Raji (cell line): ENCODE results near the gene ARHGEF7.

ENCODE experiments used
- POLR2A ChIP-seq: IDR thresholded peaks from 2 replicates; pipeline ENCODE4 v1.6.1; 2011; ENCODE audit warnings: low read depth, low read length, control low read depth; ENCODE audit not compliant: insufficient read depth

The ARHGEF7 gene

GRCh38 chr13:111280226-111280625, 165.1 kb downstream of the ARHGEF7 start:
- no peak for TF ChIP-seq POLR2A

DNA sequence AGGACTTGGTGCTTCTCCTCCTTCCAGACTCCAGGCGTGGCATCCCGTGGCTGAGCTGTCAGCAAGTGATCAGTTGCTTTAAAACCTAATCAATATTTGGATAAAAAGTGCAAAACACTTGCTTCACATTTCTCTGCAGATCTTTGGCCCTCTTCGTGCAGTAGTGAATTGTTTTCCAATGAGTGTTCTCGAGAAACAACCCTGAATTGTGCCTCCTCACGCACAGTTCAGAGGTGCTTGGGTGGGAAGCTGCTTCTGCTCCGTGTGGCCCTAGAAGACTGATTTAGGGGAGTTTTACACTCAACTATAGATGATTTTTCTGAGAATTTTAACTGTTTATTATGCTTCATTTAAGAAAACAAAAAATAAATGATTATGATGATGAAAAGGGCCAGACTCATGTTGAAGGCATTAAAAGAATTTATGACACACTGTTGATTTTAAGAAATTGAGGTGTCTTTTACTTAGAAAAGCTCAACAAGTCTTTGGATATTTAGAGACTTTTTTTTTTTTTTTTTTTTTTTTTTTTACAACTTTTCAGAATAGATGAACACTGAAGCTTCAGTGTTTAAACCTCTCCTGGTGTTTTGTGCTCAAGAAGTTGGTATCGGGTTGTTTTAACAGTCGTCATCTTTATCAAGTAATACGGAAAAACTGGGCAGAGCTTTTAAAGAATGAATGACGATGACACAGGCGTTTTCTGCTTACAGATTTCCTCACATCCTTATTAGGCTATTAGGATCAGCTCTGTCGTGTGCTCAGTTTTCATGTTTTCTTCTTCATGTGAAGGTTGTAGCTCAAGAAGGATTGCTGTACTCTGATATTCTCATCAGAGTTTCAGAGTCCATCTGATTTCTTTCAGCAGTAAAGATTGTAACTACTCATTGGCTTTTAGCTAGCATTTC, 165.8 kb downstream of the ARHGEF7 start:
- TF ChIP-seq POLR2A, result no peak

DNA sequence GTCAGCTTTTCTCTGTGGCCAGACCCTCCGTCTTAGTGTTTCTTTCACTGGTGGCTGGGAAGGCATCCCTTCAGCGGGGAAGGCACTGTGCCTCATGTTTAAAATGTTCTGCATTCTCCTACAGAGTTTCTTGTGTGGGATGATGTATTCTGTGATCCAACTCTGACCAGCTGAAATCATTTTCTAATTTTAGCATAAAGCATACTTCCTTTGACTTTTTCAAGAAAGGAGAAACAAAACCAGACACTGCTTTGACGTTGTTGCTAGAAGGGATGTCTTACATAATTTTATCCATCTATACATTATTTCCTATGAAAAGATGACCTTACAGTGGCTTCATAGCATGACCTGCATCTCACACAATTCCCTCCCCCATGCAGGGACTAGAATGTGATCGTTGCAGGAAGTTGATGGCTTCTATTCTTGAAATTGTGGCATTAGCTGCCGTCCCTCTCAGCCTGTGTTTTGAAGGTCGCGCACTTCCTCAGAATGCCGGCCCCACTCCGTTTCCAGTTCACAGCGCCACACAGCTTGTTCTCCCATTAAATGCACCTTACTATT, 166.7 kb downstream of the ARHGEF7 start:
- no peak for TF ChIP-seq POLR2A

DNA sequence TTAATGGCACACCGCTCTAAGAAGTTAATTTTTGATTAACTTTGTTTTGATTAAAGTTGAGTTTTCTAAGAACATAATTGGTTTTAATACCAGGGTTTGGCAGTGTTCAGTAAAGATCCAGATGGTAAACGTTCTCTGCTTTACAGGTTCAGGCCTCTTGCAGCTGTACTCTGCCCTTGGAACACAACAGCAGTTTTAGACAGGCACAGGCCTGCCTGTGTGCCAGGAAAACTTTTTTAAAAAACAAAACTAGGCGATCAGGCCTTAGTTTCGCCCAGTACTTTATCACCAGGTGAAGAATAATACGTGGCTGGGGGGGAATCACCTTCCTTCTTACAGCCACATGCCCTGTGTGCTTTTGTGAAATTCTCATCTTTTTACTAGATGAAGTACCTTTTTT, 167.3 kb downstream of the ARHGEF7 start:
- no peak for TF ChIP-seq POLR2A

DNA sequence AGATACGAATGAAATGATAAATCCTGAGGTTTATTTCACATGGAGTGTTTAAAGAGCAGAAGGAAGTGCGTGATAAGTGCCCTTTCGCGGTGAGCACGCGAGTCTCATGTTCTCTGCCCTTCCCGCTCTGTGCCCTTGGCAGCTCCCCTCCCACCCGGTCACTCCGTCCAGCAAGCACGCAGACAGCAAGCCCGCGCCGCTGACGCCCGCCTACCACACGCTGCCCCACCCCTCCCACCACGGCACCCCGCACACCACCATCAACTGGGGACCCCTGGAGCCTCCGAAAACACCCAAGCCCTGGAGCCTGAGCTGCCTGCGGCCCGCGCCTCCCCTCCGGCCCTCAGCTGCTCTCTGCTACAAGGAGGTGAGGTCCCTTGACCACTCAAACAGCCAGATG, 167.9 kb downstream of the ARHGEF7 start:
- TF ChIP-seq POLR2A, result no peak

DNA sequence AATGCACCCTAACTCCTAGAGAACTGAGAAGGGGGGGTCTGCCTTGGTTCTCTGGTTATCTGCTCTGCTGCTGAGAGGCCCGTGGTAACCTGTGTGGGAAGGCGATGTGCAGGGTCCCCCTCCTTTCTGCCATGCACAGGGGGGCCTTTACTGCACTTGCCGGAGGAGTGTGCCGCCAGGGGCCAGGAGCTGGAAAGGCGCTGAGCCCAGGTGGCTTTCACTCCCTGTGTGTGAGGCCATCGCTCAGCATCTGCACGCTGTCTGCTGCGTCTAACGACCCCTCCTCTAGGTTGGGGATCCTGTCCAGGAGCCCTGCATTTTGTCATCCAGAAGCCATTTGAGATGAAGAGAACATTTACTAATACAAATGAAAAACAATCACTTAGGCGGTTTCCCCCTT, 168.3 kb downstream of the ARHGEF7 start:
- no peak for TF ChIP-seq POLR2A

DNA sequence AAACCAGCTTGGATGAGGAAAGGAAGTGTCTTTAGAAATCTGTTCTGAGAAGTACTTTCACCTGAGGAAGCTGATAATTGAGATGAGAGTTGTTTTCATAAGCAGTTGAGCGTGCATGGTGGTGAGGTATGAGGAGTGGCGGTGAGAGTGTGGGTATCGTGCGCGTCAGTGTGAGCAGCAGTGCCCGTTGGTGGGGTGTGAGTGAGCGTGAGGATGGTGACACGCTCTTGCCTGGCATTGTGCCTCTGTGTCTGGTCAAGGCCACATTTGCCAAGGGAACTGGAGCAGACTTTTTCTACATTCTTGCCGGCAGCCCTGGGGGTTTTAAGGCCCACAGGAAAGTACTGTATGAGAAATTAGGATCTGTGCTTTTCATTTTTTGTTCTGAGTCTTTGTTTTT, 168.9 kb downstream of the ARHGEF7 start:
- no peak for TF ChIP-seq POLR2A

- TF ChIP-seq POLR2A, result no peak
Observed at GRCh38 chr13:111284565-111284964, 169.5 kb downstream of the ARHGEF7 start.

- no peak for TF ChIP-seq POLR2A
Observed at GRCh38 chr13:111286162-111286561, 171.1 kb downstream of the ARHGEF7 start.

- no peak for TF ChIP-seq POLR2A
Observed at GRCh38 chr13:111286749-111287148, 171.6 kb downstream of the ARHGEF7 start.

DNA sequence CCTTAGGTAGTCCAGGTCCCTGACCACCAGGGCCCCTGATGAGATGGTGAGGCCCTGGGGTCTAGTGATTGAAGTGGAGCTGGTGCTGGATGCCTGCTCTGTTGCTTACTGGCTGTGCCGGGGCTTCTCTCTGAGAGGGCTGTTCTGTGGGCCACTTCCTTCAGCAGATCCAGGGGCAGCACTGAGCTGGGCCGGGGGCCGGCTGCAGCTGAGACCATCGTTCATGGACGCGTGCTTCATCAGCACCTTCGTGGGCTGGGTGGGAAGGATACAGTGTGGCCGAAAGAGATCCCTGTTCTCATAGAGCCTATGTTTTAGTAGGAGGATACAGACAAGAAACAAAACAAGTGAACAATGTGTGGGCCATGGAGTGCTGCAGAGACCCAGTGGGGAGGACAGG, 172.1 kb downstream of the ARHGEF7 start:
- TF ChIP-seq POLR2A, result no peak

DNA sequence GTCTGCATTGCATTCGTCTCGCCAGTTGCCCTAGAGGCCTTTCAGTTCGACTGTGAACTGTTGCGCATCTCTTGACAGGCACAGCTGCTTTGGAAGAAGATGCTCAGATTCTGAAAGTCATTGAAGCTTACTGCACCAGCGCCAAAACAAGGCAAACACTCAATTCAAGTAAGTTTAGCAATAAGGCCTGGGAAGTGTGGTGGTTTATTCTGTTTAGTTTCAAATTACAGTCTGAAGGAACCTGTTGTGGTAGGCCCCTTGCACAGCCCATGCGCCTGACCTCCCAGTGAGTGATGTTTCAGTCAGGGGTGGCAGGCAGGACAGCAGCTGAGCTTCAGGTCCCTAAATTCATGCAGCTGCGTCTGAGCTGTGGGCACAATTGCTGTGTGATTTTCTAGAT, 173.2 kb downstream of the ARHGEF7 start:
- TF ChIP-seq POLR2A, result no peak

GRCh38 chr13:111289251-111289650, 174.1 kb downstream of the ARHGEF7 start:
- TF ChIP-seq POLR2A, result no peak

DNA sequence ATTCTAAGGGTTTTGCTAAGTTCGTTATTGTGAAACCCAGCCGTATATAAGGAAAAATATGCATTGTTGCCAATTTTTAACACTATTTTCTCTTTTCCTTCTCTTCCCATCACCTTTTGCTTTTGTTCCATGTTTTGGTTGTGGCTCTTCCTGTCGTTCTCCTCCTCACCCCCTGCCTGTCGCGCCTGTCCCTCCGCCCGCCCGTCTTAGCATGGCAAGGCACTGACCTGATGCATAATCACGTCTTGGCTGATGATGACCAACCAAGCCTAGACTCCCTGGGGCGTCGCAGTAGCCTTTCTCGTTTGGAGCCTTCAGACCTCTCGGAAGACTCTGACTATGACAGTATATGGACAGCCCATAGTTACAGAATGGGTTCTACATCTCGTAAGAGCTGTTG, 176.8 kb downstream of the ARHGEF7 start:
- no peak for TF ChIP-seq POLR2A

DNA sequence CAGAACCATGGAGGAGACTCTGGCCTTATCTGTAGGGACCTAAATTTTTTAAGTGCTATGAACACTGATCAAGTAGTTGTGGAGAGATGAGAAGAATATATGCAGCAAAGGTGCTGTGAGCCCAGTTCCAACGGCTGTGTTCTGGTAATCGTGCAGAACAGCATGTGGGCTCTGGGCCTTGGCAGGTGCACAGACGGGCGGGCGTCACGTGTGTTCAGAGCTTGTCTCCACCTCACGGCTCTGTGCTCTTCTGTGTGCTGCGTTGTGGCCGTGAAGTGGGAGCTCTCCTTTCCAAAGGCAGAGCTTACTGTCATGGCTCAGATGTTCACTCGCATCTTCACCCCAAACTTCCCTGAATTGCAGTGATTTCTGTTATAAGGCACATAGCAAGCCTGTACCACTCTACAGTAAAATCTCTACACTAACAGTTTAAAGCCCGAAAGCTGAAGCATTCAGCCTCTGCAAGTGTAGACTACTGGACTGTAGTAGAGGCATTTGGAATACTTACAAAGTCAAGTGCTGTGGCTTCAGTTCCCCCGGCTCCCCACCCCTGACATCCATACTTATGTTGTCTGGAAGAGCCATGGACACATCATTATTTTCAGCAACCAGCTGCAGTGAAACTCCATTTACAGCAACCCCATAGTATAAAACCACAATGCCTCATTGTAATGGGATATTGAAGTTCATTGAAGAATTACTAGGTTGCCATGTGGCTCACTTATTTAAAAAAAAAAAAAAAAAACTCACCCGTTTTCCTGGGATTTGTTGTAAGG, 177.8 kb downstream of the ARHGEF7 start:
- no peak for TF ChIP-seq POLR2A

DNA sequence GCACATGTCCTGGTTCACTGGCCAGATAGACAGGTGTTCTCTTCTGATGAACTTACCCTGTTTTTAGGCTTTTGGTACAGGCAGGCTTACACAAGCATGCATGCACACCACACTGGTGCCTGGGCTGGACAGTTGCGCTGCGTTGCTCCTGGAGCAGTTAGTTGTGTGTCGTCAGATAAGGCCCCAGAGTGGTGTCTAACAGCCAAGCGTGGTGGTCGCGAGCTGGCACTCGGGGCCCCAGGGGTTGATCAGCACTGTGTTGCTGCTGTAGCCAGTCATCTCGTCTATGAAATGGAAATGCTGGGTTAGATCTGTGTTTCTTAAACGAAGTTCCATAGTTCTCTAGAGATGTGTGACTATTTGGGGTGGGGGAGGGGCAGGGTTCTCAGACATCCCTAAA, 180.8 kb downstream of the ARHGEF7 start:
- TF ChIP-seq POLR2A, result no peak
